ENCODE data around the gene NCL. TPM values are rescaled to one million over a fixed set of nuclear protein-coding genes. Genes with fewer than 3 reads are reported as not detected.

The NCL gene
- total and polyA plus RNA-seq, 7 experiments from 2014 or later, result 411 to 662 (median 457) TPM

DNA sequence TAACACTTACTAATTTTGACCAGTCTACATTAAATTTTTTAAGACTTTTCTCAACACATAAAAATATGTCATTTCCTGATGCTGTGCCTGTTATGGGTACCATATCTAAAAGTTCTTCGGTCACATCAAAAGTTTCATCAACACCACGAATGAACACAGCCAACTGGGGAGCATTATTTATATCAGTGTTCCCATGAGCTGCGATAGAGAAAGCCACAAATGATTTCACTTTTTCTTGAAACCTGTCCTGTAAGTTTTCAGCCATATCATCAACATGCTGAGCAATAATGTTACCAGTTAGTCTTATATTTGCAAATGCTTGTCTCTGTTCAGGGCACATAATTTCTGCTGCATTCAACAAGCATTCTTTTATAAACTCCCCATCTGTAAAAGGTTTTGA is 30.4 kb upstream of the NCL start:
- no peak for DNase-seq
- Histone ChIP-seq H3K27ac (ENCODE audit: low read depth, low read length) (no peak overlapping the region), H3K9me3 (ENCODE audit: control insufficient read depth in 2 of 3, low read length in 3 of 3) (no peaks in the 10 kb centered on the region), H3K4me1 (ENCODE audit: control insufficient read depth in 2 of 2, insufficient read depth in 2 of 2, low read length in 2 of 2) (no peaks in the 10 kb centered on the region), H3K36me3 (ENCODE audit: control insufficient read depth in 2 of 3, insufficient read depth in 3 of 3, low read length in 3 of 3) (no peaks in the 10 kb centered on the region), H3K4me3 (ENCODE audit: low read length) (no peak overlapping the region), H3K27me3 (ENCODE audit: control insufficient read depth in 2 of 2, insufficient read depth in 2 of 2, low read length in 2 of 2) (no peaks in the 10 kb centered on the region)
- ChIA-PET CTCF (no interaction called here), POLR2A (no interaction called here)
- H3K9me3 Mint-ChIP-seq, result no peaks in the 10 kb centered on the region
- peaks cover 0 to 2% (median 0%) of the 10 kb centered on the region in 7 donors for H3K4me1 Mint-ChIP-seq
- no peaks in the 10 kb centered on the region for H3K36me3 Mint-ChIP-seq
- intact Hi-C loops (cut with micrococcal nuclease), result no loop called here
- no peak overlapping the region for H3K4me3 Mint-ChIP-seq
- no peak for ATAC-seq
- no peak overlapping the region for H3K27ac Mint-ChIP-seq
- H3K27me3 Mint-ChIP-seq, result peaks cover 0 to 7% (median 0%) of the 10 kb centered on the region in 5 donors

DNA sequence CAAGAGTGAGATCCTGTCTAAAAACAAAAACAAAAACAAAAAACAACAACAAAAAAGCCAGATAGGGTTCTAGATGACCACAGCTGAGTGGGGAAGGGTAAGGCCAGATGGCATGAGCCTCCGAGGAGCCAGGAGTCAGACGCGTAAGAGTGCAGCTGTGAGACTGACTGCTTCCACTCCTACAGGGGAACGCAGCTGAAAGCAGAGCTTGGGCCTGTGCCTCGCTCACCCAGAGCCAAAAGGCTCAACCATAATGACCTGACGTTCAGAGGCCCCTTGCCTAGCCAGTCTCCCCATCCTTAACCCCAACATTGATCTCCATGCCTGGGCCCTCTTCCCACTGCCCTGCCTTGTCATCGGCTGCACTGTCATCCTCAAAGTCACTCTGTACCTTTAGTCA is 26.5 kb upstream of the NCL start:
- H3K9me3 Mint-ChIP-seq, result no peaks in the 10 kb centered on the region
- H3K36me3 Mint-ChIP-seq, result peaks cover 0 to 2% (median 0%) of the 10 kb centered on the region in 5 donors
- H3K36me3 ChIP-seq (ENCODE audit: control insufficient read depth in 2 of 3, insufficient read depth in 3 of 3, low read length in 3 of 3), result no peaks in the 10 kb centered on the region
- ChIA-PET CTCF (interaction anchor here (0.8 to 1.0 kb wide), 2 partner anchors 10 to 387 kb away, joined by 3 read pairs; no protein-coding TSS in a partner anchor), POLR2A (interaction anchor here (0.8 kb wide), 1 partner anchor 371 kb away, joined by 3 read pairs; no protein-coding TSS in a partner anchor)
- no peaks in the 10 kb centered on the region for H3K9me3 ChIP-seq (ENCODE audit: control insufficient read depth in 2 of 3, low read length in 3 of 3)
- no peaks in the 10 kb centered on the region for H3K4me1 ChIP-seq (ENCODE audit: control insufficient read depth in 2 of 2, insufficient read depth in 2 of 2, low read length in 2 of 2)
- H3K4me3 ChIP-seq (ENCODE audit: low read length), result no peak overlapping the region
- H3K4me3 Mint-ChIP-seq, result no peak overlapping the region
- no peak overlapping the region for H3K27ac Mint-ChIP-seq
- intact Hi-C loops (cut with micrococcal nuclease), result no loop called here
- H3K27ac ChIP-seq (ENCODE audit: low read depth, low read length), result no peak overlapping the region
- peaks cover 0 to 7% (median 0%) of the 10 kb centered on the region in 5 donors for H3K27me3 Mint-ChIP-seq
- peaks cover 0 to 10% (median 5%) of the 10 kb centered on the region in 7 donors for H3K4me1 Mint-ChIP-seq
- H3K27me3 ChIP-seq (ENCODE audit: control insufficient read depth in 2 of 2, insufficient read depth in 2 of 2, low read length in 2 of 2), result no peaks in the 10 kb centered on the region
- ATAC-seq (no peak), DNase-seq (no peak)

DNA sequence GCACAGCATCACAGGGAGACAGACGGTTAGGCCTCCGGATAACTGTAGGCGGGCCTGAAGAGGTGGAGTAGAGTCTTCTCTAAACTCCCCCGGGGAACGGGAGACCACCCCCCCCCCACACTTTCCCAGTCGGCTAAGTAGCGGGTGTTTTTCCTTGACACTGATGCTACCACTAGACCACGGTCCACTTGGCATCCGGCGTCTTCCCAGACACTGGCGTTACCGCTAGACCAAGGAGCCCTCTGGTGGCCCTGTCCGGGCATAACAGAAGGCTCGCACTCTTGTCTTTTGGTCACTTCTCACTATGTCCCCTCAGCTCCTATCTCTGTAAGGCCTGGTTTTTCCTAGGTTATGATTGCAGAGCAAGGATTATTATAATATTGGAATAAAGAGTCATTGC is 25.7 kb upstream of the NCL start:
- Histone ChIP-seq H3K27ac (ENCODE audit: low read depth, low read length) (no peak overlapping the region), H3K9me3 (ENCODE audit: control insufficient read depth in 2 of 3, low read length in 3 of 3) (no peaks in the 10 kb centered on the region), H3K36me3 (ENCODE audit: control insufficient read depth in 2 of 3, insufficient read depth in 3 of 3, low read length in 3 of 3) (no peaks in the 10 kb centered on the region), H3K4me1 (ENCODE audit: control insufficient read depth in 2 of 2, insufficient read depth in 2 of 2, low read length in 2 of 2) (no peaks in the 10 kb centered on the region), H3K4me3 (ENCODE audit: low read length) (no peak overlapping the region), H3K27me3 (ENCODE audit: control insufficient read depth in 2 of 2, insufficient read depth in 2 of 2, low read length in 2 of 2) (no peaks in the 10 kb centered on the region)
- Mint-ChIP-seq H3K27me3 (peaks cover 0 to 7% (median 0%) of the 10 kb centered on the region in 5 donors), H3K9me3 (no peaks in the 10 kb centered on the region), H3K4me3 (no peak overlapping the region), H3K4me1 (peaks cover 0 to 10% (median 5%) of the 10 kb centered on the region in 7 donors), H3K27ac (no peak overlapping the region), H3K36me3 (peaks cover 0 to 2% (median 0%) of the 10 kb centered on the region in 5 donors)
- ATAC-seq (no peak), DNase-seq (no peak)
- ChIA-PET CTCF (interaction anchor here (0.8 to 1.0 kb wide), 2 partner anchors 9 to 386 kb away, joined by 3 read pairs; no protein-coding TSS in a partner anchor), POLR2A (no interaction called here)
- intact Hi-C loops (cut with micrococcal nuclease), result no loop called here

DNA sequence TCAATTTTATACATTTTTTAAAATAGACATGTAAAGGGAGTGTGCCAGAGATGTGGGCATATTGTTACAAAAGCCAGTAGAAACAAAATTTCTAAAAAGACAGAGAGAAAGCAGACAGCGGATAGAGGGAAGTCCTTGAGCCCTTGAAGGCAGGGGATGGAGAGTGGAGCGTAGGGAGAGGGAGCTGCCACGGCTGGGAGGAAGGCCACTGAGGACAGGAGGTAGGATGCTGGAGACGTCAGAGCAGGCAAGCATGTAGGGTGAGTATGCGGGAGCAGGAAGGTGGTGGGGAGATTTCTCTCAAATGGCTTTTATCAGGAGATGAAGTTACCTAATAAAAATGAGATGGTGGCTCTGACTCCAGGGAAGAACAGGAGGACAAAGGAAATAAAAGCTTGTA is 24.0 kb upstream of the NCL start:
- POLR2A ChIA-PET, result interaction anchor here (1.4 kb wide), 1 partner anchor 28 kb away, joined by 3 read pairs; no protein-coding TSS in a partner anchor
- Histone ChIP-seq H3K4me1 (ENCODE audit: control insufficient read depth in 2 of 2, insufficient read depth in 2 of 2, low read length in 2 of 2) (peaks cover 0 to under 1% of the 10 kb centered on the region in 2 donors), H3K27me3 (ENCODE audit: control insufficient read depth in 2 of 2, insufficient read depth in 2 of 2, low read length in 2 of 2) (no peaks in the 10 kb centered on the region), H3K9me3 (ENCODE audit: control insufficient read depth in 2 of 3, low read length in 3 of 3) (no peaks in the 10 kb centered on the region), H3K36me3 (ENCODE audit: control insufficient read depth in 2 of 3, insufficient read depth in 3 of 3, low read length in 3 of 3) (no peaks in the 10 kb centered on the region), H3K27ac (ENCODE audit: low read depth, low read length) (no peak overlapping the region), H3K4me3 (ENCODE audit: low read length) (no peak overlapping the region)
- ATAC-seq, result no peak
- intact Hi-C loops (cut with micrococcal nuclease), result no loop called here
- peaks cover 0 to 2% (median 0%) of the 10 kb centered on the region in 5 donors for H3K36me3 Mint-ChIP-seq
- H3K4me1 Mint-ChIP-seq, result peaks cover 0 to 10% (median 6%) of the 10 kb centered on the region in 7 donors
- no peaks in the 10 kb centered on the region for H3K9me3 Mint-ChIP-seq
- CTCF ChIA-PET, result no interaction called here
- no peak overlapping the region for H3K4me3 Mint-ChIP-seq
- H3K27me3 Mint-ChIP-seq, result peaks cover 0 to 3% (median 0%) of the 10 kb centered on the region in 5 donors
- peak overlapping the region in 1 of 9 donors; percentile 15 for H3K27ac Mint-ChIP-seq
- no peak for DNase-seq

DNA sequence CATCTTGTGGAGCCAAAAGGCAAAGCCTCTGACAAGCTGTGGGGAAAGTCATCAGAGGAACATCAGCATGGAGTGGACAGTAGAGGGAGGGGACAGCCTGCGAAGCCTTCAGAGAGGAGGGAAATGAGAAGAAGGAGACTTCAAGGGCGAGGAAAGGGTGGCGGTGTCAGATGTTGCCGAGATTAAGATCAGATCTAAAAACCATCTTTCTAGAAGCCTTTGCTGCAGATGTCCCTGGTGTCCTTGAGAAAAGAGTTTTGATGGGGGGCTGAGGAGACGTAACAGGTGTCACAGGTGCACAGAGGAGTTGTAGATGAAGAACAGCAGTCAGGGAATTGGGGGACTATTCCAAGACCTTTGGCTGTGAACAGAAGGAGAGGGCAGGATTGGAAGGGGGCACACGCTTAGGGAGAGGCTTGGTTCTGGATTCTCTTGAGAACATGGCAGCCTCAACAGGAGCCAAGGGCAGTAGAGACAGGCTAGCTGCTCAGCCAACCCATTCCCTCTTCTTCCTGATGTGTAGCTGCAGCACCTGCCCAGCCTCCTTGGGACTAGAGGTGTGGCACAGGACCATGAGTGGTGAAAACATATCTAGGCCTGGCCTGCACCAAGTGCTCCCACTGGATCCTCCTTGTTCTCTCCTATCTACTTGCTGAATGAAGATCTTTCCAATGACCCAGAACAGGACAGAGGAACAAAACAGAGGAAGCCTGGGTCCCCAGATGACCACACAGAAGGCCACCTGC is 22.7 kb upstream of the NCL start:
- H3K4me3 Mint-ChIP-seq, result no peak overlapping the region
- intact Hi-C loops (cut with micrococcal nuclease), result no loop called here
- Histone ChIP-seq H3K4me3 (ENCODE audit: low read length) (no peak overlapping the region), H3K4me1 (ENCODE audit: control insufficient read depth in 2 of 2, insufficient read depth in 2 of 2, low read length in 2 of 2) (peaks cover 0 to 4% of the 10 kb centered on the region in 2 donors), H3K27me3 (ENCODE audit: control insufficient read depth in 2 of 2, insufficient read depth in 2 of 2, low read length in 2 of 2) (no peaks in the 10 kb centered on the region), H3K36me3 (ENCODE audit: control insufficient read depth in 2 of 3, insufficient read depth in 3 of 3, low read length in 3 of 3) (no peaks in the 10 kb centered on the region), H3K27ac (ENCODE audit: low read depth, low read length) (no peak overlapping the region), H3K9me3 (ENCODE audit: control insufficient read depth in 2 of 3, low read length in 3 of 3) (no peaks in the 10 kb centered on the region)
- POLR2A ChIA-PET, result interaction anchor here (0.6 to 7.7 kb wide), 3 partner anchors 20 to 276 kb away, joined by 3 to 130 read pairs (median 3); partner anchors contain the start of gene NCL
- H3K4me1 Mint-ChIP-seq, result peaks cover 0 to 14% (median 11%) of the 10 kb centered on the region in 7 donors
- CTCF ChIA-PET, result no interaction called here
- no peak for ATAC-seq
- no peaks in the 10 kb centered on the region for H3K9me3 Mint-ChIP-seq
- peaks cover 0 to 2% (median 0%) of the 10 kb centered on the region in 5 donors for H3K36me3 Mint-ChIP-seq
- H3K27ac Mint-ChIP-seq, result peak overlapping the region in 2 of 9 donors; percentile 4 to 84
- H3K27me3 Mint-ChIP-seq, result no peaks in the 10 kb centered on the region
- DNase-seq, result no peak

DNA sequence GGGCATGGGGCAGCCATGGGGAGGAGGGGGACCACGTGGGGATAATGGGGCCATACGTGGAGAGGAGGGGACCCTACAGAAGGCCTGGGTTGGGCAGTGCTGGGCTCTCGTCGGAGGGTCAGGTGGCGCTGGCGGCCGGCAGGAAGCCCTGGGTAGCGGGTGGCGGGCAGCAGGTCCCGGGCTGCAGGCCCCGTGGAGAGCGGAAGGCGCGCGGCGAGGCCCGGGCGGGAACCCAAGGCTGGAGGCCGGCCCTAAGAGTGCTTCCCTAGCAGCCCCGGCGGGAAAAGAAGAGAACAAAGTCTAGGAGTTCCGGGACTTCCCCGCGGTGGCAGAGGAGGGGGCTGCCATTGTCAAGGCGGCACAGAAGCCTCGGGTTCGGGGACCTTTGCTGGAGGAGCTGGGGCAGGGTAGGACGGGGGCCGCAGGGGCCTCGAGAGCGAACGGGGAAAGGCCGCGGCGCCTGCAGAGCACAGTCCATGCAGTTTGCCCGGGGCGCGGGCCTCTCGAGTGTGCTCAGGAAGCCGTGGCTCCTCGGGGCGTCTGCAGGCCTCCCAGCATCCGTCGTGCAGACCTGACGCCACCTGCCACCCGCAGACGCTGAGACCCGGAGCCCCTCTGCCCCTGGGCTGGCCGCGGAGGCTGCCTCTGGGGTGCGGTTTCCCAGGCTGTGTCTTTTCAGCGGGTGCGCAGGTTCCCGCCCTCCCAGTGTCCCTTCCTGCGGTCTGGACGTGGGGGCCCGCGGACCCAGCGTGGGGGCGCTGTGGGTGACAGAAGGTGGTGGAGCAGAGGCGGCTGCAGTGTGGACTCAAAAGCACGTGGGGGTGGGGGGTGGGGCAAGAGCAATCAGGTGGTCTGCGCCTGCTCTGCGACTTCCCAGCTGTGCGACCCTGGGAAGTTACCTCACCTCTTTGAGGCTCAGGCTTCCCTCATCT is 19.4 kb upstream of the NCL start:
- POLR2A ChIA-PET, result interaction anchor here (0.6 to 7.7 kb wide), 8 partner anchors 16 to 422 kb away, joined by 3 to 130 read pairs (median 5); partner anchors contain the start of genes NCL and PTMA
- no peaks in the 10 kb centered on the region for H3K27me3 ChIP-seq (ENCODE audit: control insufficient read depth in 2 of 2, insufficient read depth in 2 of 2, low read length in 2 of 2)
- intact Hi-C loops (cut with micrococcal nuclease), result loop anchor here (1.0 kb wide), 2 partner anchors 19 to 31 kb away; partner anchors contain the start of gene NCL (in 1 of the 2)
- no peaks in the 10 kb centered on the region for H3K9me3 ChIP-seq (ENCODE audit: control insufficient read depth in 2 of 3, low read length in 3 of 3)
- H3K4me3 ChIP-seq (ENCODE audit: low read length), result peak overlapping the region; percentile 73
- peak overlapping the region; percentile 83 for H3K27ac ChIP-seq (ENCODE audit: low read depth, low read length)
- ATAC-seq (peak; percentile 58), DNase-seq (peak; percentile 24 to 59 (median 32))
- H3K36me3 Mint-ChIP-seq, result peaks cover 0 to 4% (median 0%) of the 10 kb centered on the region in 5 donors
- peak overlapping the region; percentile 73 to 96 (median 89) for H3K27ac Mint-ChIP-seq
- H3K4me1 Mint-ChIP-seq, result peaks cover 0 to 18% (median 11%) of the 10 kb centered on the region in 7 donors
- no peaks in the 10 kb centered on the region for H3K27me3 Mint-ChIP-seq
- CTCF ChIA-PET, result interaction anchor here (0.7 to 1.9 kb wide), 12 partner anchors 18 to 78 kb away, joined by 3 to 20 read pairs (median 4); partner anchors contain the start of genes NCL and NMUR1
- peaks cover 0 to 4% of the 10 kb centered on the region in 2 donors for H3K4me1 ChIP-seq (ENCODE audit: control insufficient read depth in 2 of 2, insufficient read depth in 2 of 2, low read length in 2 of 2)
- H3K9me3 Mint-ChIP-seq, result no peaks in the 10 kb centered on the region
- H3K36me3 ChIP-seq (ENCODE audit: control insufficient read depth in 2 of 3, insufficient read depth in 3 of 3, low read length in 3 of 3), result no peaks in the 10 kb centered on the region
- H3K4me3 Mint-ChIP-seq, result peak overlapping the region; percentile 60 to 87 (median 82)

Data from naive thymus-derived CD4-positive, alpha-beta T cell (primary cell).